Bronchial epithelial cell (primary cell): ENCODE measurements around the gene UNC79. TPM values are rescaled to one million over a fixed set of nuclear protein-coding genes. Genes with fewer than 3 reads are reported as not detected.
A peak's percentile ranks its signal among the peaks of the same experiment; 100 is the strongest.
"Not testable (repeated sequence)": the region's sequence is repeated elsewhere in the genome, so short reads cannot be mapped to it uniquely, and the experiment has no call there.

Experiments used
- DNase-seq: peaks from one replicate; pipeline ENCODE4 v3.0.0-alpha.2; 2010; ENCODE audit warnings: low read depth
- FAIRE-seq: peaks from 2 replicates; lab custom pipeline; 2011; peaks lifted over from hg19 to GRCh38; lab: Jason Lieb, UNC
- H3K27me3 ChIP-seq: 2 replicates; pipeline ENCODE4 v1.5.1; 2011; ENCODE audit warnings: low read length; ENCODE audit not compliant: control insufficient read depth, insufficient read depth
- H3K36me3 ChIP-seq: 2 replicates; pipeline ENCODE4 v1.5.1; 2011; ENCODE audit warnings: low read length; ENCODE audit not compliant: control insufficient read depth, insufficient read depth
- H3K4me3 ChIP-seq: 2 replicates; pipeline ENCODE4 v1.5.1; 2011; ENCODE audit warnings: mild to moderate bottlenecking, low read depth, low read length, control low read depth
- total RNA-seq: library from RNA; depleted of rRNA; stranded (reverse); fragments of >200 nt; gene quantifications from 2 replicates; pipeline ENCODE4 v1.2.1, GENCODE V29; 2014
- TF ChIP-seq, protein P1 (sequence below): IDR thresholded peaks from 2 replicates; pipeline ENCODE4 v1.5.1; 2011; ENCODE audit warnings: mild to moderate bottlenecking, moderate library complexity, low read length, control low read depth, inconsistent platforms; ENCODE audit not compliant: insufficient read depth, severe bottlenecking

UNC79 gene
- total RNA-seq = under 0.01 TPM in 2 replicates

DNA sequence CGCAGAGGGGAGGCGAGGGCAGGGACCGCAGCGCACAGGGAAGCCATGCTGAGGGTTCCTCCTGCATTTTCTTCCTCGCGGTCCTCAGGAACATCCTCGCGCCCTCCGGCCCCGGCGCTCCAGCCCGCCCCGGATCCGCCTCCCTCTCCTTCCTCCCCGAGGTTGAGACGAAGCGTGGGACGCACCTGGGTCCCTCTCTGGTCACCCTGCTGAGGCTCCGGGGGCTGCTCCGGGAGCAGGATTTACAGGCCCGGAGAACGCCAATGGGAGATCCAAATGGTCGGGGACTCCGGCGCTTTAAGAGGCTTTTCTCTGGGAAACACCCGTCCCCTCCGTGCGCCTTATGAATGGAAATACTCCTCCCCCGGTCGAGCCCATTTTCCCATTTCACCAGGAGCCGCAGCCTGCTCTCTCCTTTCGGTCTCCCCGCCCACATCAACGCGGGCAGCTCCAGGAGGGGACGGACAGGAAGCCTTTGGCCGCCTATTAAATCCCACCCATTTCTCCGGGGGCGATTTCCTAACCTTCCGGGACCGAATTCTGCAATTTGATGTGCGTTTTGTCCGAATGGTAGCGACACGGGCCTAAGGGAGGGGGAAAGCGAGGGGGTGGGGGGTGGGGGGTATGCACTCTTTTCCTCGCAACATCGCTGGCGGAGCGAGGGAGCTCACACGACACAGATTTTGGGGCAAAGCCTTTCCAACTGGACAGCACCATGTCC lies at the start of gene UNC79:
Gene UNC79, plus strand, starts transcription at position 625 of the 721 bp plus-strand sequence. Its CDS starts 91 bp downstream, at position 716.
- Histone ChIP-seq H3K36me3 (no peaks in the 10 kb centered on the region), H3K27me3 (peaks cover 9% of the 10 kb centered on the region), H3K4me3 (no peak within 1 kb of the TSS)
- no peak for DNase-seq
- no peak for FAIRE-seq
- TF ChIP-seq, protein P1, sequence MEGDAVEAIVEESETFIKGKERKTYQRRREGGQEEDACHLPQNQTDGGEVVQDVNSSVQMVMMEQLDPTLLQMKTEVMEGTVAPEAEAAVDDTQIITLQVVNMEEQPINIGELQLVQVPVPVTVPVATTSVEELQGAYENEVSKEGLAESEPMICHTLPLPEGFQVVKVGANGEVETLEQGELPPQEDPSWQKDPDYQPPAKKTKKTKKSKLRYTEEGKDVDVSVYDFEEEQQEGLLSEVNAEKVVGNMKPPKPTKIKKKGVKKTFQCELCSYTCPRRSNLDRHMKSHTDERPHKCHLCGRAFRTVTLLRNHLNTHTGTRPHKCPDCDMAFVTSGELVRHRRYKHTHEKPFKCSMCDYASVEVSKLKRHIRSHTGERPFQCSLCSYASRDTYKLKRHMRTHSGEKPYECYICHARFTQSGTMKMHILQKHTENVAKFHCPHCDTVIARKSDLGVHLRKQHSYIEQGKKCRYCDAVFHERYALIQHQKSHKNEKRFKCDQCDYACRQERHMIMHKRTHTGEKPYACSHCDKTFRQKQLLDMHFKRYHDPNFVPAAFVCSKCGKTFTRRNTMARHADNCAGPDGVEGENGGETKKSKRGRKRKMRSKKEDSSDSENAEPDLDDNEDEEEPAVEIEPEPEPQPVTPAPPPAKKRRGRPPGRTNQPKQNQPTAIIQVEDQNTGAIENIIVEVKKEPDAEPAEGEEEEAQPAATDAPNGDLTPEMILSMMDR = no peak

DNA sequence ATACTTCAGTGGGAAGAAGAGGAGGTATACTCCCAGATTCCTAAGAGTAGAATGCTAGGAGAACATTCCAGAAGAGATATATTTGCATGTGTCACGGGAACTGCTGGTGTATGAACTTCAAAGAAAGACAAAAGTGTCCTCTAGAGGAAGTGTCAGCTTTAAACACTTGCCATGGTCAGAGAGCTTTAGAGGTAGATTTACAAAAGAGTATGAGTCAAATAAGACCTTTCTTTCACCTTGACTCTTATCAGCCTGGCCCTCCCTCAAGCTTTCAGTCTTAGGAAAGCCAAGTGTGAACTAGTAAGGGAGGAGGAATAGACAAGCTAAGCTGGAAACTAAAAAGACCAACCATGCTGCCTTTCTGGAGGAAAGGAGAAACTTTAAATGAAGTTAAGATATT lies 49.1 kb upstream of the UNC79 start:
- Histone ChIP-seq H3K27me3 (no peaks in the 10 kb centered on the region), H3K36me3 (no peaks in the 10 kb centered on the region), H3K4me3 (no peak overlapping the region)
- TF ChIP-seq, protein P1 = no peak
- DNase-seq (no peak), FAIRE-seq (no peak)

DNA sequence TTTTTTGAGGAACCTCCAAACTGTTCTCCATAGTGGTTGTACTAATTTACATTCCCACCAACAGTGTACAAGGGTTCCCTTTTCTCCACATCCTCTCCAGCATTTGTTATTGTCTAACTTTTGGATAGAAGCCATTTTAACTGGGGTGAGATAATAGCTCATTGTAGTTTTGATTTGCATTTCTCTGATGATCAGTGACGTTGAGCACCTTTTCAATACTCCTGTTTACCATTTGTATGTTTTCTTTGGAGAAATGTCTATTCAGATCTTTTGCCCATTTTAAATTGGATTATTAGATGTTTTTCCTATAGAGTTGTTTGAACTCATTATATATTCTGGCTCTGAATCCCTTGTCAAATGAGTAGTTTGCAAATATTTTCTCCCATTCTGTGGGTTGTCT lies 46.5 kb upstream of the UNC79 start:
- H3K4me3 ChIP-seq, DNase-seq, H3K36me3 ChIP-seq, H3K27me3 ChIP-seq, FAIRE-seq: not testable (repeated sequence)

DNA sequence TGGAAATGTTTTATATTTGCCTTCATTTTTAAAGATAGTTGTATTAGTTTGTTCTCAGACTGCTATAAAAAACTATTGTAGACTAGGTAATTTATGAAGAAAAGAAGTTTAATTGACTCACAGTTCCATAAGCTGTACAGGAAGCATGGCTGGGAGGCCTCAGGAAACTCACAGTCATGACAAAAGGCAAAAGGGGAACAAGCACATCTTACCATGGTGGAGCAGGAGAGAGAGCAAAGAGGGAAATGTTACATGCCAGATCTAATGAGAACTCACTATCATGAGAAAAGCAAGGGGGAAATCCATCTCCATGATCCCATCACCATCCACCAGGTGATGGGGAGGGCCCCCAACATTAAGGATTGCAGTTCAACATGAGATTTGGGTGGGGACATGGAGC lies 35.5 kb upstream of the UNC79 start:
- H3K36me3 ChIP-seq = no peaks in the 10 kb centered on the region
- H3K4me3 ChIP-seq = no peak overlapping the region
- TF ChIP-seq, protein P1 = no peak
- no peak for FAIRE-seq
- H3K27me3 ChIP-seq = no peaks in the 10 kb centered on the region
- DNase-seq = no peak

DNA sequence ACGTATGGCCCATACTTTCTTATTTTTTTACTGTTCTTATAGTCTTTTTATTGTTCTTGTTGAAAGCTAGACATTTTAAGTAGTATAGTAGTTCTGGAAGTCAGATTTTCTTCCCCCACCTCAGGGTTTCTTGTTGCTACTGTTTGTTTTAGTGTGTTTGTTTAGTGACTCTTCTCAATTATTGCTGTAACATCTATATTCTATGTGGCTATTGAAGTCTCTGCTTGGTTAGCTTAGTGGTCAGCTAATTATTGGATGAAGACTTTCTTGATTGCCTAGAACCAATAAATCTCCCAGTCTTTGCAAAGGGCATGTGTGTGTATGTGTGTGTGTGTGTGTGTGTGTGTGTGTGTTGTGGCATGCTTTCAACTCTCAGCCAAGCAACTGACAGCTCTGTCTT lies 34.3 kb upstream of the UNC79 start:
- Histone ChIP-seq H3K27me3 (no peaks in the 10 kb centered on the region), H3K36me3 (no peaks in the 10 kb centered on the region), H3K4me3 (no peak overlapping the region)
- DNase-seq (peak; percentile 31), FAIRE-seq (no peak)
- TF ChIP-seq, protein P1 = no peak

DNA sequence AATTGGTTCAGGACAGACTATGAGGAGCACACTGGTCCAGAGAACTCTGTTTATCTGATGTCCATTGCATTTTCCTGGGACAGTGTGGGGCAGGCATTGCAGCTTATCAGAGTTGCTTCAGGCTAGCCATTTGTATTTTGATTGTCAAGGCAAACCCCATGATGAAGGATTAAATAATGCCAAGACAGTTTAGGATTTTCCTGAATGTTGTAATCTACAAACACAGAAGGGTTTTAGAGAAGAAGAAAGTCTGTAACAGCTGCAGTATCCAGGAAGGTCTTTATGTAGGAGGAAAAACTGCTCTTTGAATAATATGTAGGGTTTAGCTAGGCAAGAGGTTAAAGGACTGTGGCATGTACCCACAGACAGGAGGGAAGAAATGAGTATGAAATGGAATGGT lies 32.2 kb upstream of the UNC79 start:
- FAIRE-seq (no peak), DNase-seq (no peak)
- TF ChIP-seq, protein P1 = no peak
- H3K36me3 ChIP-seq = no peaks in the 10 kb centered on the region
- H3K27me3 ChIP-seq = no peaks in the 10 kb centered on the region
- no peak overlapping the region for H3K4me3 ChIP-seq
